ENCODE data around the gene KPNB1. TPM values are rescaled to one million over a fixed set of nuclear protein-coding genes. Genes with fewer than 3 reads are reported as not detected.

KPNB1 gene
- total RNA-seq, 4 donors from 2014 or later: 179 to 236 (median 205) TPM

- DNase-seq (ENCODE audit: extremely low spot score): no peak
- H3K27me3 ChIP-seq: no peaks in the 10 kb centered on the region
- no peak overlapping the region for H3K27ac ChIP-seq (replicated peaks in 1 of 4)
- H3K4me1 ChIP-seq: peaks cover 5 to 47% (median 30%) of the 10 kb centered on the region in 4 donors
- H3K4me3 ChIP-seq: no peak overlapping the region
- TF ChIP-seq CTCF (IDR thresholded peaks at IDR 0.05): no peak
- TF ChIP-seq POLR2AphosphoS5 (IDR thresholded peaks at IDR 0.05): no peak
- no peak for TF ChIP-seq POLR2A (IDR thresholded peaks at IDR 0.05; ENCODE audit: low read depth)
- TF ChIP-seq EP300 (IDR thresholded peaks at IDR 0.05): no peak
- peaks cover 8 to 53% (median 47%) of the 10 kb centered on the region in 4 donors for H3K36me3 ChIP-seq
- H3K9me3 ChIP-seq: no peaks in the 10 kb centered on the region
- WGBS: 92% methylated on average over 8 of the region's 13 CpGs
- intact Hi-C loops (cut with DNase I): loop anchor here (10.0 kb wide), 2 partner anchors 84 to 194 kb away; partner anchors contain the start of gene SP2
These were observed 51.0 kb downstream of the KPNB1 start for GRCh38 chr17:47700471-47701449.

- intact Hi-C loops (cut with DNase I): loop anchor here (10.0 kb wide), 2 partner anchors 83 to 193 kb away; partner anchors contain the start of gene SP2
- DNase-seq (ENCODE audit: extremely low spot score): no peak
- Histone ChIP-seq H3K36me3 (peaks cover 8 to 52% (median 46%) of the 10 kb centered on the region in 4 donors), H3K27ac (replicated peaks in 1 of 4) (no peak overlapping the region), H3K4me3 (no peak overlapping the region), H3K9me3 (no peaks in the 10 kb centered on the region), H3K4me1 (peaks cover 14 to 47% (median 33%) of the 10 kb centered on the region in 4 donors), H3K27me3 (no peaks in the 10 kb centered on the region)
- 92% methylated on average over 4 of the region's 4 CpGs for WGBS
- TF ChIP-seq POLR2AphosphoS5 (IDR thresholded peaks at IDR 0.05) (no peak), EP300 (IDR thresholded peaks at IDR 0.05) (no peak), POLR2A (IDR thresholded peaks at IDR 0.05; ENCODE audit: low read depth) (no peak), CTCF (IDR thresholded peaks at IDR 0.05) (no peak)
These were observed 51.9 kb downstream of the KPNB1 start for GRCh38 chr17:47701608-47702007.

GRCh38 chr17:47702391-47702995 is 52.8 kb downstream of the KPNB1 start:
- H3K4me1 ChIP-seq: peaks cover 22 to 51% (median 39%) of the 10 kb centered on the region in 4 donors
- WGBS: 76% methylated on average over 9 of the region's 12 CpGs

GRCh38 chr17:47703191-47703591 is 53.5 kb downstream of the KPNB1 start:
- no peak for DNase-seq (ENCODE audit: extremely low spot score)
- H3K4me3 ChIP-seq: no peak overlapping the region
- no peak for TF ChIP-seq POLR2AphosphoS5 (IDR thresholded peaks at IDR 0.05)
- TF ChIP-seq CTCF (IDR thresholded peaks at IDR 0.05): no peak
- no peak for TF ChIP-seq POLR2A (IDR thresholded peaks at IDR 0.05; ENCODE audit: low read depth)
- TF ChIP-seq EP300 (IDR thresholded peaks at IDR 0.05): no peak
- intact Hi-C loops (cut with DNase I): loop anchor here (10.0 kb wide), 2 partner anchors 82 to 192 kb away; partner anchors contain the start of gene SP2
- H3K4me1 ChIP-seq: peaks cover 27 to 58% (median 45%) of the 10 kb centered on the region in 4 donors
- H3K27ac ChIP-seq (replicated peaks in 1 of 4): no peak overlapping the region
- no peaks in the 10 kb centered on the region for H3K27me3 ChIP-seq
- H3K9me3 ChIP-seq: no peaks in the 10 kb centered on the region
- peaks cover 8 to 48% (median 36%) of the 10 kb centered on the region in 4 donors for H3K36me3 ChIP-seq
- 74% methylated on average over 15 of the region's 15 CpGs for WGBS

More at GRCh38 chr17:47702391-47702995, 52.8 kb downstream of the KPNB1 start:
- H3K36me3 ChIP-seq: peaks cover 8 to 45% (median 38%) of the 10 kb centered on the region in 4 donors
- no peaks in the 10 kb centered on the region for H3K27me3 ChIP-seq
- TF ChIP-seq POLR2A (IDR thresholded peaks at IDR 0.05; ENCODE audit: low read depth) (no peak), CTCF (IDR thresholded peaks at IDR 0.05) (no peak), POLR2AphosphoS5 (IDR thresholded peaks at IDR 0.05) (no peak), EP300 (IDR thresholded peaks at IDR 0.05) (no peak)
- H3K4me3 ChIP-seq: no peak overlapping the region
- H3K27ac ChIP-seq (replicated peaks in 1 of 4): no peak overlapping the region
- intact Hi-C loops (cut with DNase I): loop anchor here (10.0 kb wide), 2 partner anchors 82 to 192 kb away; partner anchors contain the start of gene SP2
- H3K9me3 ChIP-seq: no peaks in the 10 kb centered on the region
- DNase-seq (ENCODE audit: extremely low spot score): no peak
